ENCODE results near the gene ESYT1.
A peak's percentile ranks its signal among the peaks of the same experiment; 100 is the strongest.

ESYT1 gene, protein sequence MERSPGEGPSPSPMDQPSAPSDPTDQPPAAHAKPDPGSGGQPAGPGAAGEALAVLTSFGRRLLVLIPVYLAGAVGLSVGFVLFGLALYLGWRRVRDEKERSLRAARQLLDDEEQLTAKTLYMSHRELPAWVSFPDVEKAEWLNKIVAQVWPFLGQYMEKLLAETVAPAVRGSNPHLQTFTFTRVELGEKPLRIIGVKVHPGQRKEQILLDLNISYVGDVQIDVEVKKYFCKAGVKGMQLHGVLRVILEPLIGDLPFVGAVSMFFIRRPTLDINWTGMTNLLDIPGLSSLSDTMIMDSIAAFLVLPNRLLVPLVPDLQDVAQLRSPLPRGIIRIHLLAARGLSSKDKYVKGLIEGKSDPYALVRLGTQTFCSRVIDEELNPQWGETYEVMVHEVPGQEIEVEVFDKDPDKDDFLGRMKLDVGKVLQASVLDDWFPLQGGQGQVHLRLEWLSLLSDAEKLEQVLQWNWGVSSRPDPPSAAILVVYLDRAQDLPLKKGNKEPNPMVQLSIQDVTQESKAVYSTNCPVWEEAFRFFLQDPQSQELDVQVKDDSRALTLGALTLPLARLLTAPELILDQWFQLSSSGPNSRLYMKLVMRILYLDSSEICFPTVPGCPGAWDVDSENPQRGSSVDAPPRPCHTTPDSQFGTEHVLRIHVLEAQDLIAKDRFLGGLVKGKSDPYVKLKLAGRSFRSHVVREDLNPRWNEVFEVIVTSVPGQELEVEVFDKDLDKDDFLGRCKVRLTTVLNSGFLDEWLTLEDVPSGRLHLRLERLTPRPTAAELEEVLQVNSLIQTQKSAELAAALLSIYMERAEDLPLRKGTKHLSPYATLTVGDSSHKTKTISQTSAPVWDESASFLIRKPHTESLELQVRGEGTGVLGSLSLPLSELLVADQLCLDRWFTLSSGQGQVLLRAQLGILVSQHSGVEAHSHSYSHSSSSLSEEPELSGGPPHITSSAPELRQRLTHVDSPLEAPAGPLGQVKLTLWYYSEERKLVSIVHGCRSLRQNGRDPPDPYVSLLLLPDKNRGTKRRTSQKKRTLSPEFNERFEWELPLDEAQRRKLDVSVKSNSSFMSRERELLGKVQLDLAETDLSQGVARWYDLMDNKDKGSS

GRCh38 chr12:56127888-56128669 is at the start of gene ESYT1:
TSS of gene ESYT1 (plus strand) at chr12:56128267. CDS start at chr12:56128320, 53 bp downstream.
- peak; percentile 87 for DNase-seq (ENCODE audit: low read depth)

DNA sequence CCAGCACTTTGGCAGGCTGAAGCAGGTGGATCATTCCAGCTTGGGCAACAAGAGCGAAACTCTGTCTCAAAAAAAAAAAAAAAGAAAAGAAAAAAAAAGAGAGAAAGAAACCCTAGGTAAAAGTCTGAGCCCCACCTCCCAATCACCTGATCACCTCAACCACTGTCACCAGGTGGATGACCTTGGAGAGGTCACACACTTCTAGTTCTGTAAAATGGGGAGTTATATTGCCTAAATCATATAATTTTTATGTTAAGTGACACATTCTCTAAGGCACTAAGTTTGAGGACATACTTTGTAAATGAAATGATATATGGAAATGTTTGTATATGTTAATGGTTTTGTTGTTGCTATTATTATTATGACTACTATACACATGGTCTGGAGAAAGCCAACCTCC is 49.6 kb upstream of the ESYT1 start:
- no peak for DNase-seq (ENCODE audit: low read depth)

DNA sequence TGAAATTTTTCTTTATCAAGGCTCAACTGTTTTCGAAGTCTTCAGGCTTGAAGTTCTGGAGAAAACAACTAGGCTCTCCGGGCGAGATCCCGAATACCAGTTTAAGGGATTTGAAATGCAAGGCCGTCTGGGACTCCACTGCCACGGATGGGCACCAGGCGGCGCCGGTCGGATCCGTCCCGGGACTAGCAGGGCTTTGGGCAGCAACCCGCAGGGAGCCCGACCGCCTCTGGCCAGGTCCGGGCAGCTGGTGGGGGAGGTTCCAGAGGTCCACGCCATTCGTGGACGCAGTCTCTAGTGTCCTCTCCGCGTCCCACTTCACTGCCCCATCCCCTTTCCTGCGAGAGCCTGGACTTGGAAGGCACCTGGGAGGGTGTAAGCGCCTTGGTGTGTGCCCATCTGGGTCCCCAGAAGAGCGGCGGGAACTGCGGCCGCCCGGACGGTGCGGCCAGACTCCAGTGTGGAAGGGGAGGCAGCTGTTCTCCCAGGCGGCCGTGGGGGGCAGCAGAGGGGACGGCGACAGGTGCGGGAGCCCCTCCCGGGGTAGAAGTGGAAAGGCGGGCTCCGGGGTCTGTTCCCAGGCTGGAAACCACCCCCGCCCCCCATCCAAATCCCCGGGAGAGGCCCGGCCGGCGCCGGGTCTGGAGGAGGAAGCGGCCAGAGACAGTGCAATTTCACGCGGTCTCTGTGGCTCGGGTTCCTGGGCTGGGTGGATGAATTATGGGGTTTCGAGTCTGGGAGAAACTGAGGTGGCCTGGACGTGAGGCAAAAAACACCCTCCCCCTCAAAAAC is 48.9 kb upstream of the ESYT1 start:
- no peak for DNase-seq (ENCODE audit: low read depth)

DNA sequence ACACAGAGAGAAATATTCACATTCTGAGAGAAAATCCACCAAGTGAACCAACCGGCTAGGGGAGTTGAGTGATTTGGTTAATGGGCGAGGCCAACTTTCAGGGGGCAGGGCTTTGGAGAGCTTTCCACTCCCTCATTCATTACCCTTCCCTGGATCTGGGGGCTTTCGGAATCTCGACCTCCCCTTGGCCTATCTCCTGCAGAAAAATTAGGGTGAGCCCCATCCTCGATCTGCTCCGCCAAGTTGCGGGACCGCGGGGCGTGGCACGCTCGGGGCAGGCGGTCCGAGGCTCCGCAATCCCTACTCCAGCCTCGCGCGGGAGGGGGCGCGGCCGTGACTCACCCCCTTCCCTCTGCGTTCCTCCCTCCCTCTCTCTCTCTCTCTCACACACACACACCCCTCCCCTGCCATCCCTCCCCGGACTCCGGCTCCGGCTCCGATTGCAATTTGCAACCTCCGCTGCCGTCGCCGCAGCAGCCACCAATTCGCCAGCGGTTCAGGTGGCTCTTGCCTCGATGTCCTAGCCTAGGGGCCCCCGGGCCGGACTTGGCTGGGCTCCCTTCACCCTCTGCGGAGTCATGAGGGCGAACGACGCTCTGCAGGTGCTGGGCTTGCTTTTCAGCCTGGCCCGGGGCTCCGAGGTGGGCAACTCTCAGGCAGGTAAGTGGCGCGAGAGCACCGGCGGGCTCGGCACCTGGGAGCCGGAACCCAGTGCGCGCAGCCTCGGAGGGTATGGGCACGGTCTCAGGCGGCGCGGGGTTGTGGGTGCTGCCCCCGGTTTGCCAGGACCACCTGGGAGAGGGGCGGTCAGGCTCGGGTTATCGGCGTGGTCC is 48.1 kb upstream of the ESYT1 start, which contains the start of gene ERBB3:
Gene ERBB3 (plus strand): TSS at position 443 of the 833 bp plus-strand sequence. CDS start 136 bp downstream, at position 579.
- peak; percentile 36 for DNase-seq (ENCODE audit: low read depth)

- DNase-seq (ENCODE audit: low read depth): no peak
These were observed 47.4 kb upstream of the ESYT1 start for GRCh38 chr12:56080556-56081138.

DNA sequence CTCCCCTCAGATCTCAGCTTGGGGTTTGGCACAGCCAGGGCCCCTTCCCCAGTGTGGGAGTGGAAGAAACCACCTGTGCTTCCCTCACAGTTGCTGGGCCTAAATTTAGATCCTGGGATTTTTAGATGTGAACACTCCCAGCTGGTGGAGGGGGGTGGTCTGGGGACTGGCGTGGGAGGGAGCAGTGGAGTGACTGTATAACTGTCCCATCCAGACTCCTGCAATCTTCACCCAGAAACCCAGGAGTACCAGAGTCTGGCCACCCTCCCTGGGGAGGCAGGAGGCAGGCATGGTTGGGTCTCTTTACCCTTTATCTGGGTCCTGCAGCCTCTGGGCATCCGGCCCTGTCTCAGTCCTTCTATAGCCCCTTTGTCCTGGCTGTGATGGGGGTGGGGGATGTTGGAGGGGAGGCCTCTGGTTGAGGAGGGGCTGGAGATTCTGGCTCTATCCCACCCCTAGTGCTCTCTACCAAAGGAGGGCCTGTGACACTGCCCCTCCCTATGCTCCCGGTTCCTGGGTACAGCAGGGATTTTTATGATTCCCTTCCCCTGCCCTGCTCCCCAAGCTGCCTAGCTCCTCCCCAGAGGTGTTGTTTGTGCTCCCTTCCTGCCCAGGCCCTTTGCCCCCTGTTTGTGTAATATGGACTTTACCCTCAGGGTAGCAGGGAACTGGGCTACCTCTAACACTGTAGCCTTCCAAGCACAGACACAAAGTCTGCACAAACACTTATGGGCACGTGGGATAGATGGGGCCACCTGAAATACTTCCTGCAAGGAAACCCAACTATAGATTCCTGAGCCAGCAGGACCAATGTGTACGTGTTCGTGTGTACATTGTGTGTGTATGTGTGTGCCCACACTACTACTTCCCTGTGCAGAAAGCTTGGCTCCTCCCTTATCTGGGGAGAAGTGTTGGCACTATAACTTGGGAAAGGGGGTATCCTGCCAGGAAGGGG is 46.4 kb upstream of the ESYT1 start:
- no peak for DNase-seq (ENCODE audit: low read depth)

DNA sequence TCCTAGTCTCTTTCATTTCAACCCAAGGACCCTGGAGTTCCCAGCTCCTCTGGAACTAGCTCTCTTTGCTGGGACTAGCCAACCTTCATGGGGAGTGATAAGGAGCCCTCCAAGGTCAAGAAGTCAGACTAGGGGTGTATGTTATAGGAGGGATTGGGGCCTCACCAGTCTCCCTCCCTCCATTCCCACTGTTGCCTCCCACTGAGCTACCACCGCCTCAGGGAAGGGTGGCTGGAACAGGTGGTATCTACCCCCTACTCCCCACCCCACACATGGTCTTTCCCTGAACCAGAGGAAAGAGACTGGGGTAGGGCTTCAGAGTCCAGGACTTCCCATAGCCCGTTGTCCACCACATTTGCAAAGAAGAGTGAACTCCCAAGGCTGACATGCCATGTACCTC is 45.7 kb upstream of the ESYT1 start:
- no peak for DNase-seq (ENCODE audit: low read depth)

DNA sequence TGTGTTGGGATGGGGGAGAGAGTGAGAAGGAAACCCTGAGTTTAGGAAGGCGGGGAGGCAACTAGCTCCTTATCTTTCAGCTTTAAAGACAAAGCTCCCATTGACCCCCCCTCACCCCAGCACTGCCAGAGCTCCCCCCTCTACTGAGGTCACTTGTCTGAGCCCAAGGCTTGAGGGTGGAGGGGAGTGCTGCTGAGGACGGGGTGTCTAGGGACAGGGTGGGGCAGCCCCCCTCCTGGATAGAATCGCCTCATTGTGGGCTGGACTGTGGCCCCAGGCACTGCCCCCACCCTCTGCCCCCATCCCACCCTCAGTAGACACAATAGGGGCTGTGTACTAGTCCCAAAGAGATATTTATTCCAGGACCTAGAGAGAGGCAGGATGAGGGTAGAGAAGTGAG is 45.1 kb upstream of the ESYT1 start:
- no peak for DNase-seq (ENCODE audit: low read depth)

DNA sequence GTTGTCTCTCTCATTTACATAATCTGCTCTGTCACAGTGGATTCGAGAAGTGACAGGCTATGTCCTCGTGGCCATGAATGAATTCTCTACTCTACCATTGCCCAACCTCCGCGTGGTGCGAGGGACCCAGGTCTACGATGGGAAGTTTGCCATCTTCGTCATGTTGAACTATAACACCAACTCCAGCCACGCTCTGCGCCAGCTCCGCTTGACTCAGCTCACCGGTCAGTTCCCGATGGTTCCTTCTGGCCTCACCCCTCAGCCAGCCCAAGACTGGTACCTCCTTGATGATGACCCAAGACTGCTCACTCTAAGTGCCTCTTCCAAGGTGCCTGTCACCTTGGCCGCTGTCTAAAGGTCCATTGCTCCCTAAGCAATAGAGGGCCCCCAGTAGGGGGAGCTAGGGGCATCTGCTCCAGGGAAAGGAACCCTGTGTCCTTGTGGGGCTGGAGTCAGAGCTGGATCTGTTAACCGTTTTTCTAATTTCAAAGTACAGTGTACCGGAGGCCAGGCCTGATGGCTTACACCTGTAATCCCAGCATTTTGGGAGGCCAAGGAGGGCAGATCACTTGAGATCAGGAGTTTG is 43.0 kb upstream of the ESYT1 start:
- no peak for DNase-seq (ENCODE audit: low read depth)

DNA sequence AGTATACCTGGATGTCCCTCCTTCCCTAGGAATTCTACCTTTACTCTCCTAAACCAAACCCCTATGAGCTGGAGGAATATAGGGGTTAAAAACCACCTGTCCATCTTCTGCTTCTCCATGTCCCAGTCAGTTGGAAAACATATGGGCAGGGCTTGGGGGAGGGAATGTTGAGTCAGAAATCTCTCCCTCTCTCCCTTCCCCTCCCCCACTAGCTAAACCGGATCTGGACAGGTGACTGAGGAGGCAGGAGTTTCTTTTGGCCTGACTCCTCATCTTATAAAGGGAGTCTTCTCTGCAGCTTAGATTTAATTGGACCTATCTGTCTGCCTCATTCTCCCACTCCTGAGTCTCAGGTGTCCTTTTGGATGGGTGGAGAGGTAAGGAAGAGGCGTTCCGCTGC is 42.0 kb upstream of the ESYT1 start:
- DNase-seq (ENCODE audit: low read depth): no peak

DNA sequence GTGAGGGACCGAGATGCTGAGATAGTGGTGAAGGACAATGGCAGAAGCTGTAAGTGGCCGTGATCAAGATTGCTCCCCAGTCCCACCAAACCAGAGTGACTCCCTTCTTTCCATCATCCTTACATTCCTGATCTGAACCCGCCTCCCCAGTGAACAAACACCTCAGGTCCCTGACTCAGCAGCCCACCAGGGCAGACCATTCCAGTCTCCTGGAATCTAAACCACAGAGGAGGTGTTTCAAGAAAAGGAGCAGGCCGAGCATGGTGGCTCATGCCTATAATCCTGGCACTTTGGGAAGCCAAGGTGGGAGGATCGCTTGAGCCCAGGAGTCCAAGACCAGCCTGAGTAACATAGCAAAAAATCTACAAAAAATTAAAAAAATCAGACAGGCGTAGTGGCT is 41.5 kb upstream of the ESYT1 start:
- DNase-seq (ENCODE audit: low read depth): no peak

DNA sequence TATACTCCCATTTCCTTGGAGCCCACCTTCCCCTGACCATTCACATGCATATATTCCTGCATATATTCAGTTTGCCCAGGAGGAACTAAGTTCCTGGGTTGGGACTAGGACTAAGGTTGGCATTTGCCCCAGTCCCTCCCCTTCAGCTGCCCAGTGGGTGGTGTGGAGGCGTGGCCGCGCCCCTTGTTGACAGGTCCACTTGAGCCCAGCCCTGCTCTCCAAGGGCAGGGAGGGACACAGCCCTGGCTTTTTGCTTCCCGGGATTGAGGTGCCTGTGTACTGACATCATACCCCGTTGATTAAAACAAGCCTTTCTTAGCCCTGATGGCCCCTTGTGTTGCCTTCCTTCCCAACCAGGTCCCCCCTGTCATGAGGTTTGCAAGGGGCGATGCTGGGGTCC is 40.8 kb upstream of the ESYT1 start:
- DNase-seq (ENCODE audit: low read depth): no peak

GRCh38 chr12:56097738-56098137 is 30.3 kb upstream of the ESYT1 start:
- no peak for DNase-seq (ENCODE audit: low read depth)

- no peak for DNase-seq (ENCODE audit: low read depth)
These were observed 29.5 kb upstream of the ESYT1 start for GRCh38 chr12:56098592-56098991.

GRCh38 chr12:56099787-56100186 is 28.3 kb upstream of the ESYT1 start:
- no peak for DNase-seq (ENCODE audit: low read depth)

DNA sequence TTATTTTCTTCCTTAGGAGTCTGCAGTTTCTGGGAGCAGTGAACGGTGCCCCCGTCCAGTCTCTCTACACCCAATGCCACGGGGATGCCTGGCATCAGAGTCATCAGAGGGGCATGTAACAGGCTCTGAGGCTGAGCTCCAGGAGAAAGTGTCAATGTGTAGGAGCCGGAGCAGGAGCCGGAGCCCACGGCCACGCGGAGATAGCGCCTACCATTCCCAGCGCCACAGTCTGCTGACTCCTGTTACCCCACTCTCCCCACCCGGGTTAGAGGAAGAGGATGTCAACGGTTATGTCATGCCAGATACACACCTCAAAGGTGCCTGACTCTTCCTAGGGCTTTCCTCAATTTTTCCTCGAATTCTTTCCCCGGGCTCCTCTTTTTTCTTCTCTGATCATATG is 27.0 kb upstream of the ESYT1 start:
- no peak for DNase-seq (ENCODE audit: low read depth)

GRCh38 chr12:56102683-56103065 is 25.4 kb upstream of the ESYT1 start:
- no peak for DNase-seq (ENCODE audit: low read depth)

GRCh38 chr12:56103066-56103711 is 24.9 kb upstream of the ESYT1 start:
- DNase-seq (ENCODE audit: low read depth): no peak

All from stimulated activated CD8-positive, alpha-beta memory T cell treated with anti-CD3 and anti-CD28 coated beads, Interleukin-7, amount 100 ng/mL, for 24 hours (primary cell).